GM19023 (cell line): Measurements from ENCODE around the gene GTF3A.

Experiments
- ATAC-seq: cut with Tn5 transposase; IDR thresholded peaks from one replicate; pipeline ENCODE4 v1.9.1; 2021; ENCODE audit warnings: mild to moderate bottlenecking, moderate library complexity; ENCODE audit not compliant: unreplicated experiment

The GTF3A gene

DNA sequence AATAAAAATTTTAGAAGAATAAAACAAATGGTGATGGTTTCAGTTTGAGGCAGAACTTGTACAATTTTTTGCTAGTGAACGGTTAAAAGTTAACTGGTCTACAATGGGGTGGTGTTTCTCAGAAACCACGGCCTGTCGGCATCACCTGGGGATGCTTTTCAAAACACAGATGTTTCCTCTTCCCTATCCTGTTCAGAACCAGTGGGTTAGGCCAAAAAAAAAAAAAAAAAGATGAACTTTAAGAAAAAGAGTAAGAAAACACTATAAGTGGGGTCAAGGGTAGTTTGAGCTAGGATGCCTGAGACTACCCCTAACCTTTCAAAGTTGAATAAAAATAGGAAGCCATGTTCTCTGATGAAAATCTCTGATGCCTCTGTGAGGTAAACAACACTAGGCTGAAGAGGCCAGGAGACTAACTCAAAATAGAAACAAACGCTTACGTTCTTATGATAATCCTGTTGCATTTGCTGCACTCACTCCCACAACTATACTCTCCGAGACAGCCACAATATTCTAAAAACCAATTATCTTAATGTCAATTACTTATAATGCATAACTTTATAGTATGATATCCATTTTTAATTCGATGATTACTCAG is 22.7 kb downstream of the GTF3A start:
- ATAC-seq, result no peak

DNA sequence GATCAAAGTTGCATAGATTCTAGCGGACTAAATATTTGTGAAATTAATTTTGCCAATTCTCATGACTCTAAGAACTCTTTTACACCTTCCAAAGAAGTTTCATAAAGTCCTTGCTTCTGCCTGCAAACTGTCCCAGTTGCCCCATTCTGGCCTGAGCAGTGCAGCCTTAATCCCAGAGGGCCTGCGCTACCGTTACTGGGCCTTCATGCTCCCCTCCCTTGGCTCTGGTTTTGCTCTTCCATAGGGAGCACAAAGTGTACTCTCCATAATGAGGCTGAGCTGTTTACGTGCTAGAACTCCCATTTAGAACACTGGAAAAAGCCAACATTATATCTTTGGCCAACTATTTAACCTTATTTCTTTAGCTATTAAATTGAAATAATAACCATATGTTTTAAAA is 23.9 kb downstream of the GTF3A start:
- no peak for ATAC-seq

DNA sequence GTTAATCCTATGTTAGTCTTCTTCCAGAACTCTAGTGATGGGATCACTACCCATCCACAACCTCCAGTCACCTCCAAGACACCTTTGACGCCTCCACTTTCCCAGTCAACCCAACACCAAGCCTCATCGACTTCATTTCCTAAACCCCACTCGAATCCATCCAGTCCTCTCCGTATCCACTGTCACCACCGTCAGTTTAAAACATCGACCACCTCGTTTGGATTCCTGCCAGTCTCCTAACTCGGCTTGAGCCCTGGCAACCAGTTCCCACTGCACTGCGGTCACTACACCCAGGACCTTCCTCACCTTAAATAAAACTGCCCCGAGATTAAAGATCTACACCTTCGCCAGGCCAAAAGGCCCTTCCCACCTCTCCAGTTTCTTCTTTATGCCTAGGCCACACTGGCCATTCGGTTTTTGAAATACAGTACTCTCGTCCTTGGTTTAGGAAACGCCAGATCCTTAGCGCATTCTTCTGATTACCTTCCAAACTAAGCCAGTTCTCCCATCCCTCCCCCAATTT is 24.7 kb downstream of the GTF3A start:
- ATAC-seq, result no peak

DNA sequence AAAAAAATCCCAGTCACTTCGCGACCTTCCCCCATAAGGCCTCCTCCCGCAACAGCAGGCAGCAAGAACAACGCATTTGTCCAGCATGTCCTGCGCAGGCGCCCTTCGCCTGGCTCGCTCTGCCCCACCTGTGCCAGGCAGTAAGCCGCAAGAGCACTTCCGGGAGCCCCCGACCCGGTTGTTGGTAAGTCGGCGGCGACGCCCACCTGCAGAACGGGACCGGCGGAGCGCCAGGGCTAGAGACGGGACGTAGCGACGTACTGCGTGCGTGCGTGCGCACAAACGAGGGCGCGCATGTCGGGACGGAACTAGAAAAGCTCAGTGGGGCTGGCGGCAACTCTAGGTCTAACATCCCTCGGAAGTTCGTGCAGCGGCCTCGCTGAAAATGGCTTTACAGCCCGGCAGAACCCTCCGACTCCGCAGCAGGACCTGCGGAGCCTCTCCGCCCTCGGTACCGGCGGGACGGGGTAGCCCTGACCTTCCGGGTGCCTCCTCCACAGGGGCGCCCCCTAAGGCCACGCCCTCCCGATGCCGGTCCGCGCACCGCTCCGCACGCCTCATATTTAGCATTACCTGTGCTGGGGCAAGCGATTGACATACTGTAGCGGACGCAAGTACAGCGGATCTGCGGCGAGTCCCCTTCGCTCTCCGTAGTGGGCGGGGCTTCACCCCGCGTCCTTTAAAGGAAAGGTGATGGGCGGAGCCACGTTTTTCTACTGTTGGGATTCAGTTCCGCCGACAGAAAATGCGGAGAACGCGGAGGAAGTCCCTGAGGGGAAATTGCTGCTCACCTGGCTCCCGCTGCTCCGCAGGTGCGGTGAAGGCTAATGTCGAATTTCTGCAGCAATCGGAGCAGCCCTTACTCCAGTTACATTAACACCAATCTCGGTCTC is 25.8 kb downstream of the GTF3A start, which contains the start of gene MTIF3:
TSS of gene MTIF3 (minus strand) at position 629 of the 893 bp plus-strand sequence. CDS start 10,116 bp downstream, outside the sequence.
- ATAC-seq, result peak; percentile 86

DNA sequence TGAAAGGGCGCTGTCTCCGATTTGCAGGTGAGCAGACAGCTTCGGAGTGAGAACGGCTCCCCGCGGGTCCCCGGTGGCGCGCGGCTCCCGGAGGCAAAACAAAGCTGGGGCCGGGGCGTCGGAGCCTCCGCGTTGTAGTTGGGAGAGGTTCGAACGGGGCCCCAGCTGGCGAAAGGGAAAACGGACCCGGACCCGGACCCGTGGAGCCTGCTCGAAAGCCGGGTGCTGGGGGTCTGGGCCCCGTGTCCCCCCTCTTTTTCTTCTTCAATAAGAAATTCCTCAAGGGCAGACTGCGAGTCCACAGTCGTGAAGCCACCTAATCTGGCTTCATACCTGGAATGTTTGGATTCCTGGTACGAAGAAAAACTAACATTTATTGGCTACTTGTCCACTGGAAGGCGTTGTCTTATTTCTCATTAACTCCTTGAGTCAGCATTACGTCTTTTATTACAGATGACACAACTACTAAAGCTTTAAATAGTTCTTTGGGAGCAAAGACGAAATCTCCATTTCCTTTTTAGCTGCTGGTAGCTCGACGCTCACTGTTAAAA is 26.6 kb downstream of the GTF3A start:
- no peak for ATAC-seq

DNA sequence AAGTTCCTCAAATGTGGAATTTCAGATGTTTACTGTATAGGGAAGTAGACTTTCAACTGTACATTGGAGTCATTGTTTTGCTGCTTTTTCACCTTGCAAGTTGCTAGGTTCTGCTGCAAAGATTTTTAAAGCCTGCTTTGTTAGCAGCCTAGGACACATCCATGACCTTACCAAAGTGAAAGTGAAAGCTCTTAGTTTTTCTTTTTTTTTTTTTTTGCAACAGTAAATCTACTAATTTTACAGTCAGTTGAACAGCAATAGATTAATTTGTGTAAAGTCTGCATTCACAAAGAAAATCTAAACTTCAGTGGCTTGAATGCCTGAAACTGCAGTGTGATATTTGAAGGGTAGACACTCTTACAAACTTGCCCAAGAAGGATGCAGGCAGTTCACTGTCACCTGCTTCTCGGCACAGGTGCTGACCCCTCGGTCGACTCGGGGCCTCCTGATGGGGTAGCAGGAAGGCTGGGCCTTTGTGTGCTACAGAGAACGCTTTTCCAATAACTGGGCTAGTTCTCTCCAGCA is 31.0 kb downstream of the GTF3A start:
- ATAC-seq, result no peak

DNA sequence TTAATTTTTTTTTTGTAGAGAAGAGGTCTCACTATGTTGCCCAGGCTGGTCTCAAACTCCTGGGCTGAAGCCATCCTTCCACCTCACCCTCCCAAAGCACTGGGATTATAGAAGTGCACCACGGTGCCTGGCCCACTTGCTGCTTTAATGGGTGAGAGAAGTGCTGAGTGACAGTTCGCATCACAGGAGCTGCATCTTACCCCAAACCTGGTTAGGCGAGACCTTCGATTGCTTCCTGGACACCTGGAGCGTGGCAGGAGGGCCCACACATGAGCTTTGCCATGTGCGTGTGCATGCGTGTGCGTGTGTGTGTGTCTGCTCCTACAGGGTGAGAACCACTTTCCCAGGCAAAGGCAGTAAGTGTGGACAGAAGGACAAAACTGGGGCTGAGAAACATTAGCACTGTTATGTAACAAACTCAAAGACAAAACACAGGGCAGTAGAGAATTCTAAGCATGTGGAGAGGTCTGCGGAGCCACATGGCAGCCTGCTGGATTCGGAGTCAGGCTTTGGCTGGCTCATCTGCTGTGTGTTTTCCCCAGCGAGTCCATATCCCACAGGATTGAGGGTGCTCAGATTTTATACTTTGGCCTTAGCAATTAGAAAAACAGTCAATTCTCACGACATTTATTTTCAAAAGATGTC is 37.6 kb downstream of the GTF3A start:
- ATAC-seq, result no peak

DNA sequence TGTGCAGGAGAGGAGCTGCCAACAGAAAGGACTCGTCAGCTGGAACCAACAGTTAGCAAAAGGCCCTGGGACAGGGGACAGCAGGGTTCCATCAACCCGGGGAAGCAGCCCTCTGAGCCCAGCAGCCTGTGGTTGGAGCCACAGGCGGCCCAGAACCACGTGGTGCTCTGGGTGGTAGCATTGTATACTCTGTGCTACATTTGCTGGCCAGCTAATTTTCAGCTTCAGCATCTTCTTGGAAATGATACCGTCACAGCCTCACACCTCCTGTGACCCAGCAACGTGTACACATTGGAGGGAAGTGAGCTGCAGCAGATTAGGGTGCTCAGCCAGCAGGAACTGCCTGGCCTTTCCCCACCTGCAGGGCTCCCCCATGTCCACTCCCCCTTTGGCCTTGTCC is 39.1 kb downstream of the GTF3A start:
- ATAC-seq, result no peak

DNA sequence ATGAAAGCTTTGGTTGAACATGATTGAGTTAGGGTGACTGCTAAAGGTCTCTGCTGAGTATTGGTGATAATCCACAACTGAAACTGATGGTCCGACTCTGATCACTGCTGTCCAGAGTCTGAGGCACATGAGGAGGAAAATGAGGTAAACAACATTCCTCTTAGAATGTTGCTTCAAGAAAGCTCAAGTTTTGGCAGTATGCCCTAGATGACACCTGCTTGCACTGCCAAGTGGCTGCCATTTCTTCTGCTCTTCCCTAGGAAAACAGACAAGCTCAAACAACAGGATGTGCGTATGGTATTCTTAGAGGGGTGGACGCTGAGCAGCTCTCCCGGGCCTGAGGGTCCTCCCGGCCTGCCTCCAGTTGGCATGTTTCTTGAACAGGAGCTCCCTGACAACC is 41.2 kb downstream of the GTF3A start:
- ATAC-seq, result no peak

DNA sequence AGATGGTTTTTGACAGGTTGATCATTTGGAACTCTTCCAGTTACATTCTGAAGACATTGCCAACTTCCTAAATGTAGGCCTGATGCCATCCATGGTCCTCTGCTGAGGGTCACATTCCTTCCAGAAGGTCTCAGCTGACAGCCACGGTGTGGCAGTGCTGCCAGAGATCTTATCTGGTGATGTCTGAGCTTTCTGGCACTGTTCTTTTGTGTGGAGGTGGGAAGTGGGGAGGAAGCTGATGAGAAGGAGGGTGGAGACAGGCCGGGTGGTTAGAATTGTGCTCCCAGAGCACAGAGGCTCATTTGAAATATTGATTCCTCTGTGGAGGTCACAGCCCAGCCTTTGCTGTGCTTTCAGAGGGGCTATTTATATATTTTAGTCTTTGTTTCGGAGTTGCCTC is 42.1 kb downstream of the GTF3A start:
- ATAC-seq, result no peak

DNA sequence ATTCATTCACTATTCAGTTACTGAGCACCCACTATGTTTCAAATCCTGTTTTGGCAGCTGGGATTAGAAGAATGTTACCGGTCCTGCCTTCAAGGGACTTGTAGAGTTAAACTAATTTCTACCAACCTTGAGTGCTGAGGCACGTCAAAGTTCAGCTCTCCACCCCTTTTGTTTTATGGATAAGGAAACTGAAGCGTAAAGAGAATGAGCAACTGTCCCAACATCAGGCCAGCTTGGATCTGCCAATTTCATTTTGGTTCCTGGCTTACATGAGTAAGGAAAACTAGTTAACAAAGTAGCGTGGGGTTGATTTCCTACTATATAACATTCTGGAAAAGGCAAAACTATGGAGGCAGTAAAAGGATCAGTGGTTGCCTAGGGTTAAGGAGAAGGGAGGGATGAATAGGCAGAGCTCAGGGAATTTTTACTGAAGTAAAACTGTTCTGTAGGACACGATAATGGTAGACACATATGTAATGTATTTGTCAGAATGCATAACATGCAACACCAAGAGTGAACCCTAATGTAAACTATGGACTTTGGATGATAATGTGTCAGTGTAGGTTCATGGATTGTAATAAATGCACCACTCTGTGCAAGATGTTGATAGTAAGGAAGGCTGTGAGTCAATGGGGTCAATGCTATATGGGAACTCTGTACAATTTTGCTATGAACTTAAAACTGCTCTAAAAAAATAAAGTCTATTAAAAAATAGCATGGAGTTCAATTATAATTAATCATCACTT is 45.8 kb downstream of the GTF3A start:
- no peak for ATAC-seq

DNA sequence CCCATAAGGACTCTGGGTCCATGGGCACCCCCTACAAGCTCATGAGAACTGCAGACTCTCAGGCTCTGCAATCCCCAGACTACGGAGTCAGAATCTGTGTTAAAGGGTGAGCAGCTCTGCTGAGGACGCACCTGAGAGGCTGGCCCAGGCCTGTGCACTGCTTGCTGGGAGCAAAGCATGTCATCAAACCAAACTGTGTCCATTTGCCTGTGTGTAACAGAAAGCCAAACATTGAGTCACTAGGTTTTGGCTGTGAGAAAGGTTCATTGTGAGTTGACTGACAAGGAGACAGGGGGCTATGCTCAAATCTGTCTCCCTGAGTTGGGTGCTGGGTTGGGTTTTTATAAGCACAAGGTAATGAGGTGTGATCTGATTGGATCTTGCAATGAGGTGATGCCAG is 48.0 kb downstream of the GTF3A start:
- ATAC-seq, result no peak

DNA sequence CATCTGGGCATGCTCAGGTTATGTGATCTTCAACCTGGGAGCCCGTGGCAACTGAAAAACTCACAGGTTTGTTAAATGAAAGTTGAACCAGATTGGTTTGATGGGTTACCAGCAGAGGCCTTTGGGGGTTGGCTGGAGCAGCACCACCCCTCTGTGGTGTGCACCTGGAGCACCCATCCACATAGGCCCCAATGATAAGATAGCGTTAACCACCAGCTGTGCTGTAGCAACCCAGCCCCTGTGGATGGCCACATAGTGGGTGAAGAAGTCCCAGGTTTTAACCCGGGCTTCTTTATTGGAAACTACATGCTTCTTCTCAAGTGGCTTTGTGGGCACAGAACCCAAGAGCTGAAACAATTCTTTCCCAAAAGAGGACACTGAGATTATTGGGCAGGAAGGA is 48.5 kb downstream of the GTF3A start:
- no peak for ATAC-seq

DNA sequence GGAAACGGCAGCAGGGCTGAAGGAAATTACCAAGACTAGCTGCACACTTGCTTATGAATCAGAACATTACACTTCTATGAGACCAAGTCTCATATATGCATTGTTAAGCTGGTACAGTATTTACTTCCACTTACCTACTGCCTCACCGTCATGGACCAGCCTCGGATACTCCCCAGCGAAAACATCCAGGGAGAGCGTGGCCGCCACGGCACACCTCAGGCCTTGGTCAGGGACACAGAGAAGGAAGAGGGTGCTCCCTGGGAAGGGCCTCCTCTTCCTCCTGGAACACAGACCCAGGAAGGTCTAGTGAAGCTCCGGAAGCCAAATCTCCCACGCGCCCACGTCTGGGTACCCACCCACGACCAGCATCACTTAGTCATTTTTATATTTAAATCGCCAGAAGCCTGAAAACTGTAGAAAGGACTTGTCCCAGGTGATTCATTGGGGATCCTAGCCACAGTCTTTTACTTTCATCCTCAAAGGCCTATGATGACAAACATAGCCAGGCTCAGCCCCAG is 50.4 kb downstream of the GTF3A start:
- ATAC-seq, result no peak

DNA sequence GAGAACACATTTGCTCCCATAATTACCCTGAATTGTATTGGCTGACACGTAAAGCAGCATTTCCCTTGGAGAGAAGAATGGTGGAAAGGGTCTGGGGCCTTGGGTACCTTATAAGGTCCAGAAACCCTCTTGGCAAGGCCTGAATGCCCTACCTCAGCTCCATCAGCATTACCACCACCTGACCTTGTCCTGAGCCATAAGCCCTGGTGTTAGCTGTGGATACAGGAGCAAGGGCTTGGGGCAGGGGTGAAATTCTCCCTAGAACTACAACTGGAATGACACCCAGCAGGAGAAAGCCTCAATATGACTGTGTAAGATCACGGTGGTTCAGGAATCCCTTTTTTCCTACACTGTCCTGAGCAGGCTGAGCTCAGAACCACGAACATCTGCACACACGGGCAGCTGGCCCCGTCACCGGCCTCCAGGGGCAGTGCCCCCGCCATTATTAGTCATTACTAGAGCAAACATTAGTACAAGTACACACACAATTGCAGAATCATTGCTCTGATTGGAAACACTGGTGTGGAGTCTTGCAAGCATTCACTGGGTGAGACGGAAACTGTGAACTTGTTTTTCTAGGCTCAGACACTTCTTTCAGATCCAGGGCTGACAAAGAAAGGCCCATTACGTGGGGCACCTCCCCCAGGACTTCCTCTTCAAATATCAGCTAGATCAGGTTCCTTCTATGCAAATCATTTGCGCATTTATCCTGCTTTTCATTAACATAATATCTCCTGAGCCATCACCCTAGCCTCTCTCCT is 52.7 kb downstream of the GTF3A start:
- no peak for ATAC-seq

DNA sequence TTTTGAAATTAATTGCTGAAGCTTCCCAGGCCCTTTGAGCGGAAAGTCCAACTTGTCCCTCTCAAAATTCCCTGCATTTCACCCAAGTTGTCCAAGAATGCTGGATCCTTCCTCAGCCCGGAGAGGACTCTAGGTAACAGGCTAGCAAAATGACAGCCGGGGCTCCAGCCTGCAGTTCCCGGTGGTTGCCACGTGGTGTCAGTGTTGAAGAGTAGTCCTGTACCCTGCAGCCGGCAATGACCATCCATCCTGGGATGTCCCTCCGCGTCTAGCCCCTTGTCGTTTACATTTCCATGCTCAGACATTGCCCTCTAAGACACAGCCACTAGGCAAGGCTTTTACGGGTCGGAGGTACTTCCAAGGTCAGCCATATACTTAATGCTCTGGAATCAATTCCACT is 57.3 kb downstream of the GTF3A start:
- ATAC-seq, result no peak

DNA sequence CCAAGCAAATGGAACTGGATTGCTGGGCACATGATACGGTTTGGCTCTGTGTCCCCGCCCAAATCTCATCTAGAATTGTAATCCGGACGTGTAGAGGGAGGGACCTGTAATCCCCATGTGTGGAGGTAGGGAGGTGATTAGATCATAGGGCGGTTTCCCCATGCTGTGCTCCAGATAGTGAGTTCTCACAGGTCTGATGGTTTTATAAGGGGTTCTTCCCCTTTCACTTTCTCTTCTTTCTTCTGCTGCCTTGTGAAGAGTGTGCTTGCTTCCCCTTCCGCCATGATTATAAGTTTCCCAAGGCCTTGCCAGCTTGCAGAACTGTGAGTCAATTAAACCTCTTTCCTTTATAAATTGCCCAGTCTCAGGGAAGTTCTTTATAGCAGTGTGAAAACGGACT is 58.6 kb downstream of the GTF3A start:
- ATAC-seq, result peak; percentile 82

DNA sequence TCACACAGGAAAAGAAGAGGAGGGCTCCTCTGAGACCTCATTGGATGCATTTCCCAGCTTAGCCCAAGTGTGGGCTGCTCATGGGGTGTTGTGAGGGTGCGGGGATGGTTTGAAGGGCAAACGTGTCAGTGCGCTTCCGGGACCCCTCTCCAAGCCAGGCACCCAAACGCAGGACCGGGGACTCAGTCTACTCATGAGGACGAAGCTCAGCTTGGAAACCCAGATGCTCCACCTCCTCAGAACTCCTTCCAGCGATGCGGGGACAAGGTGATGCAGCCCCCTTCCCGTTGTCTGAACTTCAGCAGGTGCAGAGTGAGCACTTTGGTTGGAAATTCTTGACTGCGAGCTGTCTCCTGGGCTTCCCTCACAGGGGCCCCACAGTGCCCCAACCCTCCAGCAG is 59.0 kb downstream of the GTF3A start:
- no peak for ATAC-seq
